MCF 10A (cell line): ENCODE results near the gene ZDHHC17. TPM values are rescaled to one million over a fixed set of nuclear protein-coding genes. Genes with fewer than 3 reads are reported as not detected.

Source experiments
- BruUV-seq: library from RNA; stranded (reverse); fragments of 400-500 nt; replicated peaks from 2 replicates; lab custom pipeline; 2021; lab: Mats Ljungman, UMichigan
- CTCF ChIA-PET: fragments of 300-600 bp; sonication (Branson Sonifier 250); formaldehyde crosslinking; extraction: SDS; loops from one replicate; lab custom pipeline; 2021; ENCODE audit warnings: antibody characterized with exemption, inconsistent platforms; lab: Yijun Ruan, JAX
- POLR2A ChIA-PET: fragments of 300-600, 350-650 bp; sonication (Branson Sonifier 250); formaldehyde crosslinking; extraction: SDS; loops from one replicate; lab custom pipeline; 2020; ENCODE audit warnings: antibody characterized with exemption, inconsistent platforms; lab: Yijun Ruan, JAX
- DNase-seq: peaks from one replicate; pipeline ENCODE4 v3.0.0-alpha.2; 2018; ENCODE audit not compliant: unreplicated experiment
- H3K27ac Mint-ChIP-seq: one replicate; pipeline ENCODE4 v1.8.0; 2022; ENCODE audit warnings: mild to moderate bottlenecking, low read depth, mixed read lengths; ENCODE audit not compliant: unreplicated experiment
- H3K27me3 Mint-ChIP-seq: one replicate; pipeline ENCODE4 v1.8.0; 2022; ENCODE audit warnings: mixed read lengths; ENCODE audit not compliant: insufficient read depth, unreplicated experiment
- H3K36me3 Mint-ChIP-seq: one replicate; pipeline ENCODE4 v1.8.0; 2022; ENCODE audit warnings: mild to moderate bottlenecking, moderate library complexity, mixed read lengths; ENCODE audit not compliant: insufficient read depth, unreplicated experiment
- H3K4me1 Mint-ChIP-seq: one replicate; pipeline ENCODE4 v1.8.0; 2022; ENCODE audit warnings: mixed read lengths; ENCODE audit not compliant: insufficient read depth, unreplicated experiment
- H3K4me3 Mint-ChIP-seq: one replicate; pipeline ENCODE4 v1.8.0; 2022; ENCODE audit warnings: mild to moderate bottlenecking, moderate library complexity, mixed read lengths; ENCODE audit not compliant: unreplicated experiment
- H3K9me3 Mint-ChIP-seq: one replicate; pipeline ENCODE4 v1.8.0; 2022; ENCODE audit warnings: mixed read lengths; ENCODE audit not compliant: unreplicated experiment
- intact Hi-C: fragments of 100-400 bp; cut with micrococcal nuclease; formaldehyde crosslinking; loops from 2 replicates; pipeline ENCODE4 v1.14.1; 2022
- total RNA-seq: library from RNA; stranded (reverse); gene quantifications from 2 replicates; pipeline ENCODE4 v1.2.3, GENCODE V29; 2022
- TF ChIP-seq, protein P1 (sequence below): fragments of 200-600 bp; IDR thresholded peaks from one replicate; pipeline ENCODE4 v1.8.0; 2022; ENCODE audit warnings: antibody characterized with exemption, mild to moderate bottlenecking; ENCODE audit not compliant: unreplicated experiment

ZDHHC17 gene
- total RNA-seq, 1 experiment from 2014 or later, result 26.9 TPM

DNA sequence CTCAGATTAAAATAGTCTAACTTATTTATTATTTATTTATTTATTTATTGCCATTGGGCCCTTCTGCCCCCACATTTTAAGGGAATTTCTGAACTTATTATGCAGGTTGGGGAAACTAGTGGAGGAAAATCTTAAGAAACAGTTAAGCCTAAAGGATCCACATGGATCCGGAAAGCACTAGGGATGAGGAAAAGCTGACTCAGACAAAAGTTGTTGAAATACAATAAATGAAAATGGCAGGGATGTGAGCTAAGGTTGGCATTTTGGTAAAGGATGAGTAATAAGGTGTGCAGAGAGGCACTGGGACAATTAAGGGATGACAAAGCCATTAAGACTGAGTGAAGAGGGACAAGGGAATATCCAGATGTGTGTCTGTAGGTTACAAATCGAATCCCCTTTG is 135.6 kb downstream of the ZDHHC17 start:
- H3K27ac Mint-ChIP-seq, result no peak overlapping the region
- no peak overlapping the region for H3K4me3 Mint-ChIP-seq
- intact Hi-C loops, result no loop called here
- ChIA-PET POLR2A (interaction anchor here (0.7 kb wide), 1 partner anchor 13 kb away, joined by 3 read pairs; no protein-coding TSS in a partner anchor), CTCF (no interaction called here)
- TF ChIP-seq, protein P1, sequence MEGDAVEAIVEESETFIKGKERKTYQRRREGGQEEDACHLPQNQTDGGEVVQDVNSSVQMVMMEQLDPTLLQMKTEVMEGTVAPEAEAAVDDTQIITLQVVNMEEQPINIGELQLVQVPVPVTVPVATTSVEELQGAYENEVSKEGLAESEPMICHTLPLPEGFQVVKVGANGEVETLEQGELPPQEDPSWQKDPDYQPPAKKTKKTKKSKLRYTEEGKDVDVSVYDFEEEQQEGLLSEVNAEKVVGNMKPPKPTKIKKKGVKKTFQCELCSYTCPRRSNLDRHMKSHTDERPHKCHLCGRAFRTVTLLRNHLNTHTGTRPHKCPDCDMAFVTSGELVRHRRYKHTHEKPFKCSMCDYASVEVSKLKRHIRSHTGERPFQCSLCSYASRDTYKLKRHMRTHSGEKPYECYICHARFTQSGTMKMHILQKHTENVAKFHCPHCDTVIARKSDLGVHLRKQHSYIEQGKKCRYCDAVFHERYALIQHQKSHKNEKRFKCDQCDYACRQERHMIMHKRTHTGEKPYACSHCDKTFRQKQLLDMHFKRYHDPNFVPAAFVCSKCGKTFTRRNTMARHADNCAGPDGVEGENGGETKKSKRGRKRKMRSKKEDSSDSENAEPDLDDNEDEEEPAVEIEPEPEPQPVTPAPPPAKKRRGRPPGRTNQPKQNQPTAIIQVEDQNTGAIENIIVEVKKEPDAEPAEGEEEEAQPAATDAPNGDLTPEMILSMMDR, result no peak
- no peaks in the 10 kb centered on the region for H3K27me3 Mint-ChIP-seq
- H3K9me3 Mint-ChIP-seq, result no peaks in the 10 kb centered on the region
- no TSS peak for BruUV-seq
- no peaks in the 10 kb centered on the region for H3K4me1 Mint-ChIP-seq
- DNase-seq, result no peak
- no peaks in the 10 kb centered on the region for H3K36me3 Mint-ChIP-seq

GRCh38 chr12:76901628-76902380 is 137.9 kb downstream of the ZDHHC17 start:
- Mint-ChIP-seq H3K9me3 (no peaks in the 10 kb centered on the region), H3K36me3 (no peaks in the 10 kb centered on the region), H3K4me1 (no peaks in the 10 kb centered on the region), H3K27me3 (no peaks in the 10 kb centered on the region), H3K27ac (no peak overlapping the region), H3K4me3 (no peak overlapping the region)
- BruUV-seq, result no TSS peak
- DNase-seq, result no peak
- ChIA-PET CTCF (interaction anchor here (0.6 to 1.3 kb wide), 4 partner anchors 8 to 314 kb away, joined by 3 read pairs; no protein-coding TSS in a partner anchor), POLR2A (interaction anchor here (1.3 kb wide), 1 partner anchor 20 kb away, joined by 4 read pairs; no protein-coding TSS in a partner anchor)
- TF ChIP-seq, protein P1, result no peak
- intact Hi-C loops, result no loop called here

Other genes with a start within 250 kb of the ZDHHC17 start
- gene OSBPL8, start 204.3 kb upstream of the ZDHHC17 start, total RNA-seq, result 71.1 and 77.2 TPM in 2 replicates
- gene CSRP2, start 114.9 kb downstream of the ZDHHC17 start, total RNA-seq, result 2.0 and 2.6 TPM in 2 replicates